ENCODE data around the gene TGIF2. TPM values are rescaled to one million over a fixed set of nuclear protein-coding genes. Genes with fewer than 3 reads are reported as not detected.

TGIF2 gene
- polyA plus RNA-seq, 1 of the 3 experiments (the other 2 are of a cell fraction), result 10.8 TPM

- H3K4me2 ChIP-seq, result no peak overlapping the region
- DNase-seq, result no peak
- H3K36me3 ChIP-seq (replicated peaks in 1 of 2; ENCODE audit: control insufficient read depth in 1 of 2, insufficient read depth in 2 of 2, low read length in 1 of 2), result peaks cover 21 to 44% of the 10 kb centered on the region in 2 experiments
- H3K4me3 ChIP-seq (ENCODE audit: low read depth in 2 of 2, low read length in 1 of 2), result no peak overlapping the region
- peaks cover 5% of the 10 kb centered on the region; the same call in 1 of the 2 replicates for H4K20me1 ChIP-seq (ENCODE audit: insufficient read depth)
- H3K79me2 ChIP-seq (ENCODE audit: insufficient read depth), result peaks cover 10% of the 10 kb centered on the region; the same call in 1 of the 2 replicates
- H3K27ac ChIP-seq (ENCODE audit: low read depth in 2 of 2, low read length in 1 of 2), result no peak overlapping the region
- 98% methylated on average over 11 of the region's 18 CpGs for WGBS (ENCODE audit: low lambda C conversion rate)
- H3K9ac ChIP-seq, result no peak overlapping the region
- H3F3A ChIP-seq (replicated peaks; ENCODE audit: insufficient read depth), result peaks cover 8% of the 10 kb centered on the region
- H3K9me2 ChIP-seq, result no peaks in the 10 kb centered on the region
- no peak overlapping the region for H2AFZ ChIP-seq (ENCODE audit: low read depth)
- peaks cover 0 to 8% of the 10 kb centered on the region in 2 experiments; a peak in 1 of 4 replicates for H3K4me1 ChIP-seq (ENCODE audit: control insufficient read depth in 1 of 2, insufficient read depth in 2 of 2, low read depth in 1 of 2, low read length in 1 of 2)
- no peak for TF ChIP-seq TEAD4 (IDR thresholded peaks at IDR 0.05; ENCODE audit: borderline replicate concordance, insufficient read depth)
- no peak for TF ChIP-seq RFX5 (IDR thresholded peaks at IDR 0.05; ENCODE audit: low read length)
- no peak for TF ChIP-seq USF2 (IDR thresholded peaks at IDR 0.05; ENCODE audit: borderline replicate concordance, low read depth, low read length)
- TF ChIP-seq NRF1 (IDR thresholded peaks at IDR 0.05; ENCODE audit: low read depth, low read length), result no peak
- no peak for TF ChIP-seq JUND (IDR thresholded peaks at IDR 0.05)
- TF ChIP-seq ELF1 (IDR thresholded peaks at IDR 0.05), result no peak
- TF ChIP-seq RAD21 (IDR thresholded peaks at IDR 0.05; ENCODE audit: low read length), result no peak
- no peak for TF ChIP-seq MAX (IDR thresholded peaks at IDR 0.05; ENCODE audit: low read depth)
- TF ChIP-seq YY1 (IDR thresholded peaks at IDR 0.05; ENCODE audit: low read depth), result no peak
- no peak for TF ChIP-seq FOXJ3 (CRISPR knock-in tag; IDR thresholded peaks at IDR 0.05)
- TF ChIP-seq, protein P1, sequence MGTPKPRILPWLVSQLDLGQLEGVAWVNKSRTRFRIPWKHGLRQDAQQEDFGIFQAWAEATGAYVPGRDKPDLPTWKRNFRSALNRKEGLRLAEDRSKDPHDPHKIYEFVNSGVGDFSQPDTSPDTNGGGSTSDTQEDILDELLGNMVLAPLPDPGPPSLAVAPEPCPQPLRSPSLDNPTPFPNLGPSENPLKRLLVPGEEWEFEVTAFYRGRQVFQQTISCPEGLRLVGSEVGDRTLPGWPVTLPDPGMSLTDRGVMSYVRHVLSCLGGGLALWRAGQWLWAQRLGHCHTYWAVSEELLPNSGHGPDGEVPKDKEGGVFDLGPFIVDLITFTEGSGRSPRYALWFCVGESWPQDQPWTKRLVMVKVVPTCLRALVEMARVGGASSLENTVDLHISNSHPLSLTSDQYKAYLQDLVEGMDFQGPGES (IDR thresholded peaks at IDR 0.05; ENCODE audit: low read depth, low read length), result no peak
- TF ChIP-seq FOXM1 (IDR thresholded peaks at IDR 0.05; ENCODE audit: low read depth), result no peak
- TF ChIP-seq MXI1 (IDR thresholded peaks at IDR 0.05; ENCODE audit: low read depth, low read length), result no peak
- TF ChIP-seq SMC3 (IDR thresholded peaks at IDR 0.05; ENCODE audit: low read depth, low read length), result no peak
- no peak for TF ChIP-seq EZH2phosphoT487 (IDR thresholded peaks at IDR 0.05; ENCODE audit: borderline replicate concordance, low read depth)
- no peaks in the 10 kb centered on the region for H3K27me3 ChIP-seq (ENCODE audit: insufficient read depth)
- CTCF ChIA-PET, result no interaction called here
- POLR2A ChIA-PET, result no interaction called here
- H3K9me3 ChIP-seq, result no peaks in the 10 kb centered on the region
These were observed 45.1 kb upstream of the TGIF2 start for GRCh38 chr20:36528176-36528874.

- no peaks in the 10 kb centered on the region for H3K27me3 ChIP-seq (ENCODE audit: insufficient read depth)
- no peak for DNase-seq
- POLR2A ChIA-PET, result no interaction called here
- CTCF ChIA-PET, result no interaction called here
- no peaks in the 10 kb centered on the region for H3K9me3 ChIP-seq
- H3K9ac ChIP-seq, result no peak overlapping the region
- H3K36me3 ChIP-seq (replicated peaks in 1 of 2; ENCODE audit: control insufficient read depth in 1 of 2, insufficient read depth in 2 of 2, low read length in 1 of 2), result peaks cover 15 to 42% of the 10 kb centered on the region in 2 experiments
- H3K27ac ChIP-seq (ENCODE audit: low read depth in 2 of 2, low read length in 1 of 2), result no peak overlapping the region
- peaks cover 8% of the 10 kb centered on the region for H3F3A ChIP-seq (replicated peaks; ENCODE audit: insufficient read depth)
- peaks cover 0 to 4% of the 10 kb centered on the region in 2 experiments; a peak in 1 of 4 replicates for H3K4me1 ChIP-seq (ENCODE audit: control insufficient read depth in 1 of 2, insufficient read depth in 2 of 2, low read depth in 1 of 2, low read length in 1 of 2)
- TF ChIP-seq GABPA (IDR thresholded peaks at IDR 0.05; ENCODE audit: low read depth) (no peak), POLR2AphosphoS5 (IDR thresholded peaks at IDR 0.05; ENCODE audit: low read depth, low read length) (no peak), TAF1 (IDR thresholded peaks at IDR 0.05; ENCODE audit: borderline replicate concordance, low read depth, low read length) (no peak), JUND (IDR thresholded peaks at IDR 0.05) (no peak), FOSL2 (IDR thresholded peaks at IDR 0.05; ENCODE audit: borderline replicate concordance, low read depth) (no peak)
- no peak overlapping the region for H2AFZ ChIP-seq (ENCODE audit: low read depth)
- H3K9me2 ChIP-seq, result no peaks in the 10 kb centered on the region
- no peak overlapping the region for H3K4me2 ChIP-seq
- no peak overlapping the region for H3K4me3 ChIP-seq (ENCODE audit: low read depth in 2 of 2, low read length in 1 of 2)
- 89% methylated on average over 11 of the region's 14 CpGs for WGBS (ENCODE audit: low lambda C conversion rate)
- H3K79me2 ChIP-seq (ENCODE audit: insufficient read depth), result peaks cover 4% of the 10 kb centered on the region; the same call in 1 of the 2 replicates
- H4K20me1 ChIP-seq (ENCODE audit: insufficient read depth), result no peaks in the 10 kb centered on the region
These were observed 44.5 kb upstream of the TGIF2 start for GRCh38 chr20:36528875-36529417.

Measured in SK-N-SH (cell line).